Omental fat pad (tissue), 4 donors: ENCODE results near the gene OLIG1. TPM values are rescaled to one million over a fixed set of nuclear protein-coding genes. Genes with fewer than 3 reads are reported as not detected.

Experiments used
- ATAC-seq: fragments of 150-250 bp; one replicate; pipeline ENCODE4 v1.9.1; 2016; ENCODE audit warnings: mild to moderate bottlenecking, moderate library complexity; ENCODE audit not compliant: low FRiP score
- DNase-seq: peaks from one replicate; pipeline ENCODE4 v3.0.0-alpha.2; 2019; ENCODE audit warnings: low spot score
- total RNA-seq, 4 donors: library from RNA; depleted of rRNA; stranded (reverse); fragments of >200 nt; gene quantifications; one replicate each; pipeline ENCODE4 v1.1.0, GENCODE V29; 2016
- TF ChIP-seq, protein P1 (sequence below), 3 donors: fragments of 450-650 bp; IDR thresholded peaks; one replicate each; pipeline ENCODE4 v1.5.1; 2016 to 2017; ENCODE audit warnings: antibody characterized with exemption in 3 of 3, mild to moderate bottlenecking in 3 of 3, moderate library complexity in 2 of 3

Gene OLIG1
- total RNA-seq, 4 donors from 2014 or later, result not detected

DNA sequence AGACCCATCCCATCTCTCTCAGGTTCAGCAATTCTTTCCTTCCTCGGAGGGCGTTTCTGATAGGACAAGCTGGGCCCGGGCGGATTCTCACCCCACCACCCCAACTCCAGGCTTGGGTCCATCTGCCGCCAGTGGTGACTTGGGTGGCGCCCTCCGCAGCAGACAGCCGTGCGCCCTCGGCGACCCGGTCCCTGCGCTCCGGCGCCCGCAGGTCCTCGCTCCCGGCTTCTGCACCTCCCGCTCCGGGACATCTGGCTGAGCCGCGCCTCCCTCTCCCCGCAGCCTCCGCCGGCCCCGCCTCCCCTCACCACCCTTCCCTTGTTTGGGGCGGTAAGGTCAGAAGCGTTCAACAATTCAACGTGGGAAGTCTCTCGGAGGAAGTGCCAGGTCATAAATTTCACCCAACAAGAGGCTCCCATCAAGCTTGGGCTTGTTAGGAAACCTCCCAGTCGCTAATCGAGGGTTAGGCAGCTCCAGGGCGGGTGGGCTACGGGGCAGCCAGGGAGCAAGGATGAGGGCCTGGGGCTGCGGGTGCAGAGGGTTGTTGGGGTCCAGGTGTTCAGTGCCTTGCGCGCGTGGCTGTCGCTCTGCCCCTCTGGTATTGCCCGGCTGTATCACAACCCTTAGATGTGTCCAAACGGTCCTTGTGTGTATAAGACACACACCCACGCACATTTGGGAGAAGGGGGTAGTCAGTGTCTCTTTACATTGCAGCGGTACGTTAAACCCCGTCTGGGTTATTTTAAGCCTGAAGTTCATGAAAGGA is 39.8 kb downstream of the OLIG1 start:
- ATAC-seq (no peak), DNase-seq (no peak)
- TF ChIP-seq, protein P1, sequence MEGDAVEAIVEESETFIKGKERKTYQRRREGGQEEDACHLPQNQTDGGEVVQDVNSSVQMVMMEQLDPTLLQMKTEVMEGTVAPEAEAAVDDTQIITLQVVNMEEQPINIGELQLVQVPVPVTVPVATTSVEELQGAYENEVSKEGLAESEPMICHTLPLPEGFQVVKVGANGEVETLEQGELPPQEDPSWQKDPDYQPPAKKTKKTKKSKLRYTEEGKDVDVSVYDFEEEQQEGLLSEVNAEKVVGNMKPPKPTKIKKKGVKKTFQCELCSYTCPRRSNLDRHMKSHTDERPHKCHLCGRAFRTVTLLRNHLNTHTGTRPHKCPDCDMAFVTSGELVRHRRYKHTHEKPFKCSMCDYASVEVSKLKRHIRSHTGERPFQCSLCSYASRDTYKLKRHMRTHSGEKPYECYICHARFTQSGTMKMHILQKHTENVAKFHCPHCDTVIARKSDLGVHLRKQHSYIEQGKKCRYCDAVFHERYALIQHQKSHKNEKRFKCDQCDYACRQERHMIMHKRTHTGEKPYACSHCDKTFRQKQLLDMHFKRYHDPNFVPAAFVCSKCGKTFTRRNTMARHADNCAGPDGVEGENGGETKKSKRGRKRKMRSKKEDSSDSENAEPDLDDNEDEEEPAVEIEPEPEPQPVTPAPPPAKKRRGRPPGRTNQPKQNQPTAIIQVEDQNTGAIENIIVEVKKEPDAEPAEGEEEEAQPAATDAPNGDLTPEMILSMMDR (IDR thresholded peaks at IDR 0.05), result no peak

GRCh38 chr21:33110340-33110715 is 40.4 kb downstream of the OLIG1 start:
- DNase-seq (no peak), ATAC-seq (no peak)
- TF ChIP-seq, protein P1 (IDR thresholded peaks at IDR 0.05), result no peak

GRCh38 chr21:33111577-33111976 is 41.6 kb downstream of the OLIG1 start:
- DNase-seq, result no peak
- TF ChIP-seq, protein P1 (IDR thresholded peaks at IDR 0.05), result no peak
- ATAC-seq, result no peak

- TF ChIP-seq, protein P1 (IDR thresholded peaks at IDR 0.05), result no peak
- ATAC-seq (no peak), DNase-seq (no peak)
Observed at GRCh38 chr21:33112151-33112550, 42.2 kb downstream of the OLIG1 start.

- DNase-seq (no peak), ATAC-seq (no peak)
Observed at GRCh38 chr21:33112681-33113080, 42.7 kb downstream of the OLIG1 start.

GRCh38 chr21:33113131-33113530 is 43.2 kb downstream of the OLIG1 start:
- TF ChIP-seq, protein P1 (IDR thresholded peaks at IDR 0.05), result no peak
- no peak for ATAC-seq
- no peak for DNase-seq

More at GRCh38 chr21:33112681-33113080, 42.7 kb downstream of the OLIG1 start:
- TF ChIP-seq, protein P1 (IDR thresholded peaks at IDR 0.05), result no peak

DNA sequence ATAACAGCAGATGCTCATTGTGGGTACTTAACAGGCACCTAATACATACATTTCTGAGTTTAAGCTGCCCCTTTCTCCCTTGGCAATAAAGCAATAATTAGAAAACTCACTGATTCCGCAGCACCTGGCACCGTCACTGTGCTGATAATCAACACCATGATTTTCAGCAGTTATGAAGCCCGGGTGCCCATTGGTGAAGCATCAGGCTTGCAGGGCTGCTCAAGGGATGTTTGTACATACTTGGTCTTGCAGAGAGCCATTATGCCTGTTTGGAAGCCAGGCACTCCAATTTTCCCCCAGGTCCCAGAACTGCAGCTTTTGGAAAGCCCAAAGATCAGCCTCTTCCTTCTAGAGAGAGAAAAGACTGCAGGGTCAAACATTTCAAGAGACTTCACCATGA is 44.3 kb downstream of the OLIG1 start:
- TF ChIP-seq, protein P1 (IDR thresholded peaks at IDR 0.05), result no peak
- DNase-seq (no peak), ATAC-seq (no peak)
